PC-9 (cell line): ENCODE data around the gene TNP1. TPM values are rescaled to one million over a fixed set of nuclear protein-coding genes. Genes with fewer than 3 reads are reported as not detected.
A peak's percentile ranks its signal among the peaks of the same experiment; 100 is the strongest.

Experiments used
- BruUV-seq: library from RNA; stranded (reverse); fragments of 400-500 nt; replicated peaks from 2 replicates; lab custom pipeline; 2021; lab: Mats Ljungman, UMichigan
- CTCF ChIA-PET: fragments of 300-600 bp; sonication (Branson Sonifier 250); formaldehyde crosslinking; loops from one replicate; lab custom pipeline; 2022; ENCODE audit warnings: antibody characterized with exemption; lab: Charles Lee
- POLR2A ChIA-PET: fragments of 300-600 bp; sonication (Branson Sonifier 250); formaldehyde crosslinking; loops from one replicate; lab custom pipeline; 2022; ENCODE audit warnings: antibody characterized with exemption; ENCODE audit not compliant: unreplicated experiment; lab: Charles Lee
- DNase-seq, 2 experiments: peaks; one replicate each; pipeline versions ENCODE4 v3.0.0 to v3.0.0-alpha.2; 2015 to 2022; ENCODE audit warnings: mixed read lengths in 1 of 2
- H2AFZ ChIP-seq: fragments of 200-600 bp; sonication (generic); 2 replicates; pipeline ENCODE4 v1.8.1; 2017; ENCODE audit warnings: antibody characterized with exemption
- H3F3A ChIP-seq: fragments of 200-600 bp; sonication (generic); 2 replicates; pipeline ENCODE4 v1.8.1; 2017; ENCODE audit warnings: antibody characterized with exemption, mild to moderate bottlenecking, low read depth; ENCODE audit not compliant: insufficient read depth
- H3K27ac ChIP-seq: fragments of 200-600 bp; sonication (generic); 2 replicates; pipeline ENCODE4 v1.6.1; 2016; ENCODE audit warnings: mixed run types
- H3K27me3 ChIP-seq: fragments of 200-600 bp; sonication (generic); 2 replicates; pipeline ENCODE4 v1.6.1; 2016; ENCODE audit warnings: low read depth, mixed run types; ENCODE audit not compliant: insufficient read depth
- H3K36me3 ChIP-seq: fragments of 200-600 bp; sonication (generic); 2 replicates; pipeline ENCODE4 v1.6.1; 2016; ENCODE audit warnings: low read depth, mixed run types
- H3K4me1 ChIP-seq: fragments of 200-600 bp; sonication (generic); replicated peaks from 2 replicates; pipeline ENCODE4 v1.6.1; 2016; ENCODE audit warnings: mixed run types; ENCODE audit not compliant: insufficient read depth
- H3K4me2 ChIP-seq: fragments of 200-600 bp; sonication (generic); 2 replicates; pipeline ENCODE4 v1.6.1; 2017; ENCODE audit warnings: mixed run types
- H3K4me3 ChIP-seq: fragments of 200-600 bp; sonication (generic); 2 replicates; pipeline ENCODE4 v1.6.1; 2016; ENCODE audit warnings: mixed run types
- H3K79me2 ChIP-seq: fragments of 200-600 bp; sonication (generic); 2 replicates; pipeline ENCODE4 v1.6.1; 2017; ENCODE audit warnings: low read depth, mixed run types
- H3K9me2 ChIP-seq: fragments of 200-600 bp; sonication (generic); 2 replicates; pipeline ENCODE4 v1.8.1; 2017; ENCODE audit warnings: mild to moderate bottlenecking; ENCODE audit not compliant: insufficient read depth
- H3K9me3 ChIP-seq: fragments of 200-600 bp; sonication (generic); 2 replicates; pipeline ENCODE4 v1.8.1; 2016; ENCODE audit warnings: low read depth; ENCODE audit not compliant: insufficient read depth
- H4K20me1 ChIP-seq: fragments of 200-600 bp; sonication (generic); 2 replicates; pipeline ENCODE4 v1.8.1; 2017; ENCODE audit not compliant: insufficient read depth
- EZH2 ChIP-seq: fragments of 200-600 bp; sonication (generic); IDR thresholded peaks from 2 replicates; pipeline ENCODE4 v1.8.0; 2017; ENCODE audit warnings: antibody characterized with exemption, low read depth
- intact Hi-C: fragments of 100-400 bp; cut with micrococcal nuclease; formaldehyde crosslinking; loops from one replicate; pipeline ENCODE4 v1.10.0; 2022; ENCODE audit not compliant: unreplicated experiment
- total RNA-seq: library from RNA; stranded (reverse); gene quantifications from 2 replicates; pipeline ENCODE4 v1.2.3, GENCODE V29; 2021
- TF ChIP-seq, protein P1 (sequence below): fragments of 200-600 bp; sonication (generic); conservative IDR thresholded peaks from 2 replicates; pipeline ENCODE4 v1.6.1; 2017; ENCODE audit warnings: mixed run types, antibody characterized with exemption, mild to moderate bottlenecking, moderate library complexity

Gene TNP1
- total RNA-seq, 1 experiment from 2014 or later: not detected

DNA sequence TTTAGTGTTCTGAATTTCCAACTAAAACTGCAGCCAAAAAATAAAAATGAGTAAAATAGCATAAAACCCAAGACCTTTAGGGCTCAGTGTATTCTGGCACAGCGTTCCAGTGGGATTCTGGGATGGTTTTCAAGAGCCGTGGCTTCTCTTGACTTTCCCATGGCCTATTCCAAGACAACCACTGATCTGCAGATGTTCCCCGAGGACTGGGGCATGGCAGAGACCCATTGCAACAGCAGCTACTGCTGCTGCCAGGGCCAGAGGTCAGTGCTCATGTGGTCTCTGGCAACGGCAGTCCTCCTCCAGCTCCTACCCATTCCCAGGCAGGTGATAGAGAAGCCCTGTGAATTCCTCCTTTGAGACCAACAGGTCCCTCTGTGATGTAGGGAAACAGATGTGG is 26.8 kb downstream of the TNP1 start:
- H3K4me2 ChIP-seq: no peak overlapping the region
- H3K9me3 ChIP-seq: no peaks in the 10 kb centered on the region
- no peaks in the 10 kb centered on the region for H3K79me2 ChIP-seq
- DNase-seq: no peak
- no TSS peak for BruUV-seq
- no peaks in the 10 kb centered on the region for H3K4me1 ChIP-seq
- POLR2A ChIA-PET: no interaction called here
- no peak for TF ChIP-seq EZH2
- TF ChIP-seq, protein P1, sequence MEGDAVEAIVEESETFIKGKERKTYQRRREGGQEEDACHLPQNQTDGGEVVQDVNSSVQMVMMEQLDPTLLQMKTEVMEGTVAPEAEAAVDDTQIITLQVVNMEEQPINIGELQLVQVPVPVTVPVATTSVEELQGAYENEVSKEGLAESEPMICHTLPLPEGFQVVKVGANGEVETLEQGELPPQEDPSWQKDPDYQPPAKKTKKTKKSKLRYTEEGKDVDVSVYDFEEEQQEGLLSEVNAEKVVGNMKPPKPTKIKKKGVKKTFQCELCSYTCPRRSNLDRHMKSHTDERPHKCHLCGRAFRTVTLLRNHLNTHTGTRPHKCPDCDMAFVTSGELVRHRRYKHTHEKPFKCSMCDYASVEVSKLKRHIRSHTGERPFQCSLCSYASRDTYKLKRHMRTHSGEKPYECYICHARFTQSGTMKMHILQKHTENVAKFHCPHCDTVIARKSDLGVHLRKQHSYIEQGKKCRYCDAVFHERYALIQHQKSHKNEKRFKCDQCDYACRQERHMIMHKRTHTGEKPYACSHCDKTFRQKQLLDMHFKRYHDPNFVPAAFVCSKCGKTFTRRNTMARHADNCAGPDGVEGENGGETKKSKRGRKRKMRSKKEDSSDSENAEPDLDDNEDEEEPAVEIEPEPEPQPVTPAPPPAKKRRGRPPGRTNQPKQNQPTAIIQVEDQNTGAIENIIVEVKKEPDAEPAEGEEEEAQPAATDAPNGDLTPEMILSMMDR: no peak
- H3K27me3 ChIP-seq: no peaks in the 10 kb centered on the region
- H3K27ac ChIP-seq: no peak overlapping the region
- H3F3A ChIP-seq: no peaks in the 10 kb centered on the region
- no peak overlapping the region for H2AFZ ChIP-seq
- intact Hi-C loops: no loop called here
- H3K36me3 ChIP-seq: no peaks in the 10 kb centered on the region
- CTCF ChIA-PET: no interaction called here
- no peak overlapping the region for H3K4me3 ChIP-seq
- H4K20me1 ChIP-seq: no peaks in the 10 kb centered on the region
- H3K9me2 ChIP-seq: no peaks in the 10 kb centered on the region

DNA sequence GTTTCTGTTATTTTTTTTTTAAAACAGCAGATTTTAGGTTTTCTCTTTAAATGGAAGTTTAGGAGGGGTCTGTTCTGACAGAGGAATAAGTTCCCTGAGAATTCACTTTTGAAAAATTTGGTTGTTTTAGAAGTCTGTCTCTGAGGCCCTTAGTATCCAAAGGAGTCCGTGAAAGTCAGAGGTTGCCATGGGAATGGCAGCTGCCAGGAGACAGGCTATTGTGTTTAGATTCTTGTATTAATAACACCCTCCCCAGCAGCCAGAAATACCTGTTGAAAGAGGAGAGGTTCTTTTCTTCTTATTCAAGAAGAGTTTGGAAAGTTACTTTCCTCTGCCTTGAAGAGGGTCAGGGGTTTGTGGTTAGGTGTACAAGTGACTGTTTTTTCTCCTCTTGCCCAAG is 29.5 kb downstream of the TNP1 start:
- ChIA-PET CTCF (no interaction called here), POLR2A (no interaction called here)
- H3F3A ChIP-seq: no peaks in the 10 kb centered on the region
- no TSS peak for BruUV-seq
- H3K79me2 ChIP-seq: no peaks in the 10 kb centered on the region
- no peaks in the 10 kb centered on the region for H3K36me3 ChIP-seq
- intact Hi-C loops: no loop called here
- H3K9me3 ChIP-seq: no peaks in the 10 kb centered on the region
- TF ChIP-seq, protein P1: no peak
- H3K27me3 ChIP-seq: no peaks in the 10 kb centered on the region
- no peaks in the 10 kb centered on the region for H3K4me1 ChIP-seq
- H3K9me2 ChIP-seq: no peaks in the 10 kb centered on the region
- H3K27ac ChIP-seq: no peak overlapping the region
- no peak overlapping the region for H2AFZ ChIP-seq
- H4K20me1 ChIP-seq: no peaks in the 10 kb centered on the region
- no peak for DNase-seq
- no peak overlapping the region for H3K4me3 ChIP-seq
- H3K4me2 ChIP-seq: no peak overlapping the region

DNA sequence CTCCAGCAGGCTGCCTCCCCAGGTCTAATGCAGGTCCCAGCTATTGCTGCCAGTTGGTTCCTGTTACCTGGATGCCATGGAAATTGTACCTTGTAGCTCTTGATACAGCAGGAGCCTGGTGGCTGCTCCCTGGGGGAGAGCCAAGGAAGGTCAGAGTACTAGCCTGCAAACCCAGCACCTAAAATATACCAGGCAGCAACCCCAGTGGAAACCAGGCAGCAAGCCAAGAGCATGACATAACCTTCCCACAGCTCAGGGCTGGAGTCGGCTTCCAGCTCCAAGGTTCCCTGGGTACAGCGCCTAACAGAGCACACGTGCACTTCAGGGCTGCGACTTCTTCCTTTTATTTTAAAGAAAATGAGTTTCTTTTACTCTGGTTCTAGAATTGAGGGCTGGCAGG is 30.3 kb downstream of the TNP1 start:
- Histone ChIP-seq H3K36me3 (no peaks in the 10 kb centered on the region), H3K27me3 (no peaks in the 10 kb centered on the region)
- intact Hi-C loops: no loop called here

More for the DNA sequence above, 30.3 kb downstream of the TNP1 start:
- BruUV-seq: no TSS peak
- DNase-seq: peak in 1 of 2 experiments; percentile 26
- ChIA-PET POLR2A (interaction anchor here (0.7 kb wide), 1 partner anchor 856 kb away, joined by 3 read pairs; no protein-coding TSS in a partner anchor), CTCF (interaction anchor here (0.6 kb wide), 1 partner anchor 15 kb away, joined by 4 read pairs; no protein-coding TSS in a partner anchor)
- H3K9me2 ChIP-seq: no peaks in the 10 kb centered on the region
- no peak overlapping the region for H3K4me2 ChIP-seq
- H3F3A ChIP-seq: no peaks in the 10 kb centered on the region
- H3K79me2 ChIP-seq: no peaks in the 10 kb centered on the region
- H4K20me1 ChIP-seq: no peaks in the 10 kb centered on the region
- H3K9me3 ChIP-seq: no peaks in the 10 kb centered on the region
- H3K4me3 ChIP-seq: no peak overlapping the region
- H2AFZ ChIP-seq: no peak overlapping the region
- no peaks in the 10 kb centered on the region for H3K4me1 ChIP-seq
- H3K27ac ChIP-seq: no peak overlapping the region
- no peak for TF ChIP-seq EZH2
- TF ChIP-seq, protein P1: no peak
